Measurements from ENCODE around the gene BPIFB1.

The BPIFB1 gene, protein sequence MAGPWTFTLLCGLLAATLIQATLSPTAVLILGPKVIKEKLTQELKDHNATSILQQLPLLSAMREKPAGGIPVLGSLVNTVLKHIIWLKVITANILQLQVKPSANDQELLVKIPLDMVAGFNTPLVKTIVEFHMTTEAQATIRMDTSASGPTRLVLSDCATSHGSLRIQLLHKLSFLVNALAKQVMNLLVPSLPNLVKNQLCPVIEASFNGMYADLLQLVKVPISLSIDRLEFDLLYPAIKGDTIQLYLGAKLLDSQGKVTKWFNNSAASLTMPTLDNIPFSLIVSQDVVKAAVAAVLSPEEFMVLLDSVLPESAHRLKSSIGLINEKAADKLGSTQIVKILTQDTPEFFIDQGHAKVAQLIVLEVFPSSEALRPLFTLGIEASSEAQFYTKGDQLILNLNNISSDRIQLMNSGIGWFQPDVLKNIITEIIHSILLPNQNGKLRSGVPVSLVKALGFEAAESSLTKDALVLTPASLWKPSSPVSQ

DNA sequence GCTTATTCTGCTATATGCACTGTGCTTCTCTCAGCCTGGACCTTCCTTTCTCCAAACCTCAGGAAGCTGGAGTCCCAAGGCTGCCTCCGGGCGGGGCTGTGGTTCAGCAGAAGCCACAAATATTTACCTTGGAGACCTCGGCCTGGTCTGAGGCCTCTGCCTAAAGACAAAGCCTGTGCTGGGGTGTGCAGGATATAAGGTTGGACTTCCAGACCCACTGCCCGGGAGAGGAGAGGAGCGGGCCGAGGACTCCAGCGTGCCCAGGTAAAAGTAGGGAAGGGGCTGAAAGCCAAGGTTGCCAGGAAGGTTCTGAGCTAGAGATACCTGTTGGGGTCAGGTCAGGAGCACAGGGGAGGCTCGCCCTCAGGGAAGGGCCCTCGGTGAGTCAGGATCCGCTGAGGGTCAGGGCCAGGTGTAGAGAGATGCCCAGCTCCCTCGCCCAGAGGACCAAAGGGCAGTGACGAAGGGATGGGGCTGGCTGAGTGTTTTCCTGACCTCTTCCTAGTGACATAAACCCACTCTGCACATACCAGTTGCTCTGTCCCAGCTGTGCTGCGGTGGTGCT lies at the start of gene BPIFB1:
TSS of gene BPIFB1 (plus strand) at position 224 of the 565 bp plus-strand sequence. CDS start 2,860 bp downstream, outside the sequence.
- H3K4me3 ChIP-seq (ENCODE audit: low read depth, low read length, poor library complexity, severe bottlenecking): no peak within 1 kb of the TSS
- H3K9ac ChIP-seq (ENCODE audit: low read length): no peak within 1 kb of the TSS
- no peak within 1 kb of the TSS for H3K4me2 ChIP-seq (ENCODE audit: low read length)
- H3K9me2 ChIP-seq (ENCODE audit: low read depth, low read length): no peaks in the 10 kb centered on the region
- no peak within 1 kb of the TSS for H3K27ac ChIP-seq (ENCODE audit: low read depth, low read length, poor library complexity, severe bottlenecking)
- no peaks in the 10 kb centered on the region for H3K79me2 ChIP-seq (ENCODE audit: insufficient read depth, low read length)
- H3K27me3 ChIP-seq (ENCODE audit: insufficient read depth, low read length): 0 out of 2 replicates have a peak, but pooled peaks cover 4% of the 10 kb centered on the region
- TF ChIP-seq, protein P1, sequence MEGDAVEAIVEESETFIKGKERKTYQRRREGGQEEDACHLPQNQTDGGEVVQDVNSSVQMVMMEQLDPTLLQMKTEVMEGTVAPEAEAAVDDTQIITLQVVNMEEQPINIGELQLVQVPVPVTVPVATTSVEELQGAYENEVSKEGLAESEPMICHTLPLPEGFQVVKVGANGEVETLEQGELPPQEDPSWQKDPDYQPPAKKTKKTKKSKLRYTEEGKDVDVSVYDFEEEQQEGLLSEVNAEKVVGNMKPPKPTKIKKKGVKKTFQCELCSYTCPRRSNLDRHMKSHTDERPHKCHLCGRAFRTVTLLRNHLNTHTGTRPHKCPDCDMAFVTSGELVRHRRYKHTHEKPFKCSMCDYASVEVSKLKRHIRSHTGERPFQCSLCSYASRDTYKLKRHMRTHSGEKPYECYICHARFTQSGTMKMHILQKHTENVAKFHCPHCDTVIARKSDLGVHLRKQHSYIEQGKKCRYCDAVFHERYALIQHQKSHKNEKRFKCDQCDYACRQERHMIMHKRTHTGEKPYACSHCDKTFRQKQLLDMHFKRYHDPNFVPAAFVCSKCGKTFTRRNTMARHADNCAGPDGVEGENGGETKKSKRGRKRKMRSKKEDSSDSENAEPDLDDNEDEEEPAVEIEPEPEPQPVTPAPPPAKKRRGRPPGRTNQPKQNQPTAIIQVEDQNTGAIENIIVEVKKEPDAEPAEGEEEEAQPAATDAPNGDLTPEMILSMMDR (IDR thresholded peaks at IDR 0.05; ENCODE audit: low read length): no peak
- TF ChIP-seq EZH2 (IDR thresholded peaks at IDR 0.05; ENCODE audit: borderline replicate concordance, low read length): no peak
- no peaks in the 10 kb centered on the region; the same call in 1 of the 2 replicates for H4K20me1 ChIP-seq (ENCODE audit: insufficient read depth, low read length)
- H3K36me3 ChIP-seq (ENCODE audit: insufficient read depth, low read length): no peaks in the 10 kb centered on the region
- no peaks in the 10 kb centered on the region for H3K4me1 ChIP-seq (ENCODE audit: insufficient read depth, low read length, severe bottlenecking)
- no peak within 1 kb of the TSS for H2AFZ ChIP-seq (ENCODE audit: low read length)
- no peaks in the 10 kb centered on the region for H3K9me3 ChIP-seq (ENCODE audit: low read length)
- H3F3A ChIP-seq (ENCODE audit: insufficient read depth, low read length): no peaks in the 10 kb centered on the region

DNA sequence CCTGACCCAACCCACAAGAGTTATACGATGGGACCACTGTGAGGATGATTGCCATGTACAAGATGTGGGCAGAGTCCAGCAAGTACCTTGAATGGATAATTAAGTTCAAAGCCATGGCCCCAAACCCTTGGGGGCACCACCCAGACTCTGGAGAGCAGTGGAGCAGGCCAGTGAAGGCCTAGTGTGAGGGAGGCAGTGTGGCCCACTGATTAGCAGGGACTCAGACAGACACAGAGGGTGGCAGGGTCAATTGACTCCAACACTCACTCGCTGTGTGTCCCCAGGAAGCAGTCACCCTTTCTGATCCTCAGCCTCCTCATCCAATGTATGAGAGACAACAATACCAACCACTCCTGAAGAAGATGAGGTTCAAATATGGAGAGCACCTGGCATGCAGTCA lies 49.0 kb upstream of the BPIFB1 start:
- Histone ChIP-seq H3F3A (ENCODE audit: insufficient read depth, low read length) (no peaks in the 10 kb centered on the region), H3K27me3 (ENCODE audit: insufficient read depth, low read length) (0 out of 2 replicates have a peak, but pooled peaks cover 4% of the 10 kb centered on the region), H3K4me2 (ENCODE audit: low read length) (no peak overlapping the region), H3K27ac (ENCODE audit: low read depth, low read length, poor library complexity, severe bottlenecking) (no peak overlapping the region), H3K9me2 (ENCODE audit: low read depth, low read length) (no peaks in the 10 kb centered on the region), H3K79me2 (ENCODE audit: insufficient read depth, low read length) (no peaks in the 10 kb centered on the region), H3K4me3 (ENCODE audit: low read depth, low read length, poor library complexity, severe bottlenecking) (no peak overlapping the region), H3K4me1 (ENCODE audit: insufficient read depth, low read length, severe bottlenecking) (no peaks in the 10 kb centered on the region), H3K9ac (ENCODE audit: low read length) (no peak overlapping the region), H3K36me3 (ENCODE audit: insufficient read depth, low read length) (no peaks in the 10 kb centered on the region), H4K20me1 (ENCODE audit: insufficient read depth, low read length) (no peaks in the 10 kb centered on the region), H2AFZ (ENCODE audit: low read length) (no peak overlapping the region), H3K9me3 (ENCODE audit: low read length) (no peaks in the 10 kb centered on the region)
- no peak for TF ChIP-seq EZH2 (IDR thresholded peaks at IDR 0.05; ENCODE audit: borderline replicate concordance, low read length)
- TF ChIP-seq, protein P1 (IDR thresholded peaks at IDR 0.05; ENCODE audit: low read length): no peak

DNA sequence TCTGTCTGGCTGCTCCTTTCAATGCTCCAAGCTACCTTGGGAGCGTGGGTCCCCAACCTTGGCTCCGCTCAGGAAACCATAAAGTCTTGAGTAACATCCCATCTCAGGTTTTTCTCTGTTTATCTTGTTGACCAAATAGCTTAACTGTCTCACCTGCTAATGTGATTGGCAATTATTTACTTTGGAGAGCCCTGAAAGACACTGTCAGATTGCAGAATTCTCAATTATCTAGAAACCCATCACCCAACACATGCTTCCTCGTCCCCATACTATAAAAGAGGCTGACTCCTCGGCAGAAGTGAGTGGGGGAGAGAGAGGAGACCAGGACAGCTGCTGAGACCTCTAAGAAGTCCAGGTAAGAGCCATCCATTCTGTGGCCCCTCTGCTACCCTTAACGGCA lies 47.3 kb upstream of the BPIFB1 start, which contains the start of gene BPIFA1:
TSS of gene BPIFA1 (plus strand) at position 301 of the 400 bp plus-strand sequence. CDS start 1,716 bp downstream, outside the sequence.
- Histone ChIP-seq H3K9ac (ENCODE audit: low read length) (no peak within 1 kb of the TSS), H3K9me2 (ENCODE audit: low read depth, low read length) (no peaks in the 10 kb centered on the region), H3K4me3 (ENCODE audit: low read depth, low read length, poor library complexity, severe bottlenecking) (no peak within 1 kb of the TSS), H3F3A (ENCODE audit: insufficient read depth, low read length) (no peaks in the 10 kb centered on the region), H3K4me1 (ENCODE audit: insufficient read depth, low read length, severe bottlenecking) (no peaks in the 10 kb centered on the region), H3K79me2 (ENCODE audit: insufficient read depth, low read length) (no peaks in the 10 kb centered on the region), H3K27me3 (ENCODE audit: insufficient read depth, low read length) (0 out of 2 replicates have a peak, but pooled peaks cover 4% of the 10 kb centered on the region), H3K9me3 (ENCODE audit: low read length) (no peaks in the 10 kb centered on the region), H2AFZ (ENCODE audit: low read length) (no peak within 1 kb of the TSS), H3K27ac (ENCODE audit: low read depth, low read length, poor library complexity, severe bottlenecking) (no peak within 1 kb of the TSS), H3K36me3 (ENCODE audit: insufficient read depth, low read length) (no peaks in the 10 kb centered on the region), H4K20me1 (ENCODE audit: insufficient read depth, low read length) (no peaks in the 10 kb centered on the region), H3K4me2 (ENCODE audit: low read length) (no peak within 1 kb of the TSS)
- TF ChIP-seq, protein P1 (IDR thresholded peaks at IDR 0.05; ENCODE audit: low read length): no peak
- no peak for TF ChIP-seq EZH2 (IDR thresholded peaks at IDR 0.05; ENCODE audit: borderline replicate concordance, low read length)
